Iris pigment epithelial cell (primary cell): ENCODE results near the gene NRG3.
"Not testable (repeated sequence)": the region's sequence is repeated elsewhere in the genome, so short reads cannot be mapped to it uniquely, and the experiment has no call there.

Experiments
- DNase-seq: peaks from one replicate; pipeline ENCODE4 v3.0.0-alpha.2; 2011; ENCODE audit warnings: low read depth

NRG3 gene

DNA sequence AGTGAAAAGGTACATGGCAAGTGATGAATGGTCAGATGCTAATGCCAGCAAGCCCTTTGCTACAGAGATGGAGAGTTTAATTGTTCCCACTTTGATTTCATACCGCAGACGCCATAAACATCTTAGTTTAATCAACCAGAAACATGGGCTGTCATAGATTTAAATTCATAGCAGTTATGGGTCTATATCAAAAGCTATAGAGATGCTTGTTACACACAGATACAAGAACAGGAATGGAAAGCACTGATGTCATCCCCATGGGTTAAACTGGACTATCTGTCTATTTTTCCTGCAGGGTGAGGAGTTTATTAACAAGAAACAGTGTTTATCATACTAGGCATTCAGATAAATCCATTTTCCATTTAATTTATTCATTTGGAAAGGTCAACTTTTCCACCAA lies 409.2 kb downstream of the NRG3 start:
- DNase-seq, result no peak

DNA sequence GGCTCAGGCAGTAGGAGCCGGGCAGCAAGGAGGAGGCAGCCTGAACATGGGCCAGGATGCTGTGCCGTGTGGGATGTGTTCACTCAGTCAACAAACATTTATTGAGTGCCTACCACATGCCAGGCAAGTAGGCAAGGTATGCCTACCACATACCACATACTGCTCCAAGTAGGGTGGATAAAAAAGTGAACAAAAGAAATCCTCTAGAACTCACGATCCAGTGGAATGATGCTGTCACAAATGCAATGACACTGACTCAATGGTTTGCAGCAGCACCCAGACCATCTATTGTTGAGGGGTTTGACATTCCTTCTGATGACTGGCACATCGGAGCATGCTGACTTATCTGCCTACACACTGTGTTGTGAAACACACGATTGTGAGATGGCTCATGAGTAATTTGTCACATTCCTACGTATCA lies 413.5 kb downstream of the NRG3 start:
- no peak for DNase-seq

DNA sequence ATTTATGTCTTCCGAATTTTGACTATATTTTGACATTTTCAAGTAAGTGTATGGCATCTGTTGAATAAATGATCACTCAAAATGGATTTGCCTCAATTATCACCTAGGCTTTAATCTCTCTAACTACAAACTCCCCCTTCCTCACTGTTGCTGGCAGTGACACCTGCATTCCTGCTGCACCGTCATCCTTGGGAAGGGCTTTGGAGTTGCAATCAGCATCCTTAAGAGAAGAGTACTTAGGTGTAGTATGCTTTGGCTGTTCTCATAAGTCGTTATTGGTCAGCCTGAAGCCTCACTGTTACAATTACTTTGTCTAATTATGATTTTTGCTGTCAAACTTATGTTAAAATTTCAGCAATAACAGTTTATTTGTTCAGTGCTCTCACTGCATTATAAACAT lies 415.0 kb downstream of the NRG3 start:
- DNase-seq, result no peak

DNA sequence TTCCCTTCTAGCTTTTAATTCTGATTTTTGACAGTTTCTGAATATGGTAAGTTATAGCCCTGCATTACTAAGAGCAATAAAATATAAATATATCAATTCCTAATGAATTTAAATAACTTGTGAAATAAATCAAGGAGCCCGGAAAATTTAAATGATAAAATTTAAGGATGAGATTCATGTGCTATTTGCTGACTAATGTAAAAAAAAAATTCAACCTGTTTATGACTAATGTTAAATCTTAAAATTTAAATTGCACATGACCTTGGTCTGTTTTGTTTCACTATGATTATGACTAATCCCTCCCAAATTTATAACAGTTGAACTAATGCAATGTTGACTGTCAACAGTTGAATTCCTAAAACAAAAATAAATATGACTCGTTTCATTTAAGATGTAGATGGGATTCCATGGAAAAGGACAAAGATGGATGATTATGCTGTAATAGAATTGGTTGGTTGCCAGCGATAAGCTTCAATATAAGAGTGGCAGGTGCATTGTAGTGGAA lies 419.9 kb downstream of the NRG3 start:
- DNase-seq, result no peak

DNA sequence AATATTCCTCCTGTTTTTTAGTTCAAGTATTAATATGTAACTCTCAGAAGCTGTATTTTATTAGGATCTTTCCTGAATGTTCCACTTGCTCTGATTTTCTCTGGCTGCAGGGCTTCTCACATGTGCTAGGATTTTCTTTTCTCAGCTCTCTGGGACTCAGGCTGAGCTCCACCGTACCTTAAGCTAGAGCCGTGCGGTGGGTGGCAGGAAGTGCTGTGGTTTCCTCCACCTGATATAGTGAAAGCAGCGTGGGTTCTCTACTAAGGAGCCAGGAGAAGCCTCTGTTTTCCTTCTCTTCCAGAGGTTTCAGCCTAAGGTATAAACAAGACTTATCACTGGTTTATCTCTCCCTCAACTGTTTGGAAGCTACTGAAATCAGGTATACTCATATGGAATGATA lies 433.6 kb downstream of the NRG3 start:
- DNase-seq, result no peak

DNA sequence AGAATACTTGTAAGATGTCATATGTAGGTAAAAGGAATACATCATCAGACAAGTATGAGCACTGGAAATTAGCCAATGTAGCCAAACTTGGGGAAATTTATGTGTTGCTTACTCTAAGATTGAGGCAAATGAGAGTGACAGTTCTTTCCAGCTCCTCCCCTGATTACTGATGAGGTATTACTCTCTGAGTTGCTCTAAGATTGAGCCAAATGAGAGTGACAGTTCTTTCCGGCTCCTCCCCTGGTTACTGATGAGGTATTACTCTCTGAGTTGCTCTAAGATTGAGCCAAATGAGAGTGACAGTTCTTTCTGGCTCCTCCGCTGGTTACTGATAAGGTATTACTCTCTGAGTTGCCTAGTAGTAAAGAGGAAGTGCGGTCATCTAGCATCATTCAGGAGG lies 435.8 kb downstream of the NRG3 start:
- no peak for DNase-seq

DNA sequence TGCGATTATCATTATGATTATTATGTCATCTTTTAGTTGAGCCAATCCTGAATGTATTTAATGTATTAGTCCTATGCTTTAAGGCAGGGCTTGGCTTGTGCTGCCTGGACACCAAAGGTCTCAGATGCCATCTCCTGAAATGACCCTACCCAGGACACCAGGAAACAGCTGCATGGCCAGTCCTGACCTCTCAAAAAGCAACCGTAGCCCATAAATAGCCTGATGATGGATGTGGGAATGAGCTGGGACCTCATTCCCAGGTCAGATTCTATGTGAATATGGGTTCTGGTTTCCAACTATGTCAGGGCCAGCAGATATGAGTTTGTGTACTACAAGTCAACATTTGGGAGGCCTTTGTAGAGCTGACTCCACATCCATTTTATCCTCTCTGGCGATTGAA lies 438.4 kb downstream of the NRG3 start:
- no peak for DNase-seq

DNA sequence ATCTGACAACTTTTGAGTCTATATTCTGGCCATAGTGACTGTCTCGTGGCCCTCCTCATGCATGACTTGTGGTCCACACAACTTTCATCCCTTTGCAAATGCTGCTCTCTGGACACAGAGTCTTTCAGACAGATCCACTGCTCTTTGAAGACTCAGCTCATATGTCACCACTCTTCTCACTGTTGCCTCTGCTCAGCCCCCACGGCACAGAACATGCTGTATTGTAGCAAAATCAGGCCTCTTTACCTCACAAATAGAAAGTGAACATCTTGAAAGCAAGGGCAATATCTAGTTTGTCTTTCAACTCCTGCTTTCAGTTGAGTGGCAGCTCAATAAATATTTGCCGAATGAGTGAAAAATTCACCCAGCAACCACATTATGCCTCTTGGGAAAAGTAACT lies 443.5 kb downstream of the NRG3 start:
- DNase-seq, result no peak

DNA sequence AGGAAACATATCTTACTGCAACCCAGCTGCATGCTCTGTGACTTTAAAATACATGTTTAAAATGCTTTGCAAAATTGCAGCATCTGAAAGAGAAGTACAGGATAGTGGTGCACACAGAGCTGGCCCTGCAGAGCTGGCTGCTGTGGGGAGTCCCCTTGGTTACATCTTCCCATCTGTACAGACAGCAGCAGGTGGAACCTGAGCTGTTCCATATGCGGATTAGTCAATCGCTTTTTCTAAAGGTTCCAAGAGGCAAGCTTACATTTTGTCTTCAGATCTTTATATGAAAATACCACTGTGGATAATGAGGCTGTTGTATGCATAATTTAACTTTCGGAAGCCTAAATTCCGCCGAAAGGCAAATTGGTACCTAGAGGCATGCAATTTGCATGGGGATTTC lies 444.1 kb downstream of the NRG3 start:
- no peak for DNase-seq

DNA sequence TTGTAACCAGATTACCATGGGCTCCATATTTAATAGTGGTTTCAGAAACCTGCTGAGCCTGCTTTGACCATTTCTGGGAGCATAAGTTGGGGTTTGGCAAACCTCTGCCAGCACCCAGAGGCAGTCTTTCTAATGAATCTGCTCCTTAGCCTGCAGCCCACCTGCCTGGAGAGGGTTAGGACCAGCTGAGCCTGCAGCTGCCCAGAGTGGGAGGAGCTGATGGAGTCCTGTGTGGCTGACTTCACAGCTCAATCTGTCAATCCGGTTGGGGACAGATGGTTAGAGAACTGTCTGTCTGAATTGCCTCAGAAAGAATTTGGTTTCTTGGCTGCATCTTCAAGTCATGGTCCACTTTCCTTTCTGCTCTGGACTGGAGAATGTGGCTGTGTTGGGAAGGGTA lies 444.6 kb downstream of the NRG3 start:
- no peak for DNase-seq

DNA sequence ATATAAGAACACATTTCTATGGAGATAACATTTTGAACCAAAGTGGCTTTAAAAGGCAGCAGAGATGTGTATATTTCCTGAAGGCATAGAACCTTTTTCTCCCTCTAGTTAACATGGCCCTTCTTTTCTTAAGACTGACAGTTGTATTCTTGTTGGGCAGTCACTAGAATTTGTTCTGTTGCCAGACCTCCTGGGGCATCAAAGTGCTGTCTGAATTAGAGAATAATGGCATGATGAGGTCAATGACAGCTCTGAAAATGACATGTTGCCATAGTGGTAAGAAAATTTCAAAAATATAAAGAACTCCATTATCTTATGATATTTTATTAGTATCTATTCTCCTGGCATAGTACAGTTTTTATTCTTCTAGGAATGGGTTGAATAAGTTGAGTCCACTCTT lies 446.7 kb downstream of the NRG3 start:
- DNase-seq, result no peak

DNA sequence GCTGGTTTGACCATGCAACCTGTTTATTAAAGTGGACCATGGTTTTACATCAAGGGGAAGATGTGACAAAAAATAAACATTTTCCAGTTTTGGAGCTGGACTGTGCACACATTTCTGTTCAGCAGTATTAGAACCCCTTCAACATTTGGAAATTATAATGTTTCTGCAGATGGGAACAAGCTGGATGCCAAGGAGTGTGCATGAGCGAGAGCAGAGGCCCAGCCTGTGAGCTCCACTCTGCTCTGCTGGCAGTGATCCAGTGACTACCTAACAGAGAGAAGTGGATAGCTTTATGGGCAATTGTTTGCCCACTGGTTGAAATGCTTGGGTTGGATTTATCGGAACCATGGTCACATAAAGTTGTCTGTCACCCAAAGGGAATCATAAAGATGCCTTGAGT lies 456.7 kb downstream of the NRG3 start:
- DNase-seq, result no peak

DNA sequence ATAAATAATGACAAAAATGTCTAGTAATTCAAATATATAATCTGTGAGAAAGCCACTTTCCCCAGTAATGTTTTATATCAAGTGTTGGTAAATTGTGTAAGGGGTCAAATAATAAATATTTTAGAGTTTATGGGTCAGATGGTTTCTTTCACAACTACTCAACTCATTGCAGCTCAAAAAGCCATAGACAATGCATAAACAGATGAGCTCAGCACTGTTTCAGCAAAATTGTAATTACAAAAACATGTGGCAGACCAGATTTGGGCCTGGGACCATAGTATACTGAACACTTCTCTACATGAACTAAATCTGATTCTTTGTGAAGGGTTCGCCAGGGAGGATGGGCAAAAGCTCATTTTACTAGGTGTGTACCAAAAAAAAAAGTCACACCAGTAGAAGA lies 460.8 kb downstream of the NRG3 start:
- no peak for DNase-seq

DNA sequence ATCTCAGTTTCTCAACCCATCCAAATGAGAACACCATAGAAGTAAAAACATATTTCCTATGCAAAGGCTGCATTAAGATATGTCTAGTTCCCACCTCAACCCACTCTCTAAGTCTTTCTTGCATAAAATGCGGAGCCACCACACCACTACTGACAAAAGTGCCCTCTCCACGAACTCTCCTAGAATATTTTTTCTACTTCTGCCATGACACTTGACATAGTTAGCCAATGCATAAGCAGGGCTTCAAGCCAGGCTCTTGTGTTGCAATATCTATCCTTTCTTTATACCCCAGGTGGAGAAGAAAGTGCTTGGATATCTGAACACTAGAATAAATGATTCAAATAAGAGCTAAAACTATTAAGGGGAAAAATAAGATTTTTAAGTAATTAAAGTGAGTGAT lies 465.2 kb downstream of the NRG3 start:
- no peak for DNase-seq

DNA sequence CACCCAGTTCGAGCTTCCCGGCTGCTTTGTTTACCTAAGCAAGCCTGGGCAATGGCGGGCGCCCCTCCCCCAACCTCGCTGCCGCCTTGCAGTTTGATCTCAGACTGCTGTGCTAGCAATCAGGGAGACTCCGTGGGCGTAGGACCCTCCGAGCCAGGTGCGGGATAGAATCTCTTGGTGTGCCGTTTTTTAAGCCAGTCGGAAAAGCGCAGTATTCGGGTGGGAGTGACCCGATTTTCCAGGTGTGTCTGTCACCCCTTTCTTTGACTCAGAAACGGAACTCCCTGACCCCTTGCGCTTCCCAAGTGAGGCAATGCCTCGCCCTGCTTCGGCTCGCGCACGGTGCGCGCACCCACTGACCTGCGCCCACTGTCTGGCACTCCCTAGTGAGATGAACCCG lies 474.6 kb downstream of the NRG3 start:
- not testable (repeated sequence) for DNase-seq

DNA sequence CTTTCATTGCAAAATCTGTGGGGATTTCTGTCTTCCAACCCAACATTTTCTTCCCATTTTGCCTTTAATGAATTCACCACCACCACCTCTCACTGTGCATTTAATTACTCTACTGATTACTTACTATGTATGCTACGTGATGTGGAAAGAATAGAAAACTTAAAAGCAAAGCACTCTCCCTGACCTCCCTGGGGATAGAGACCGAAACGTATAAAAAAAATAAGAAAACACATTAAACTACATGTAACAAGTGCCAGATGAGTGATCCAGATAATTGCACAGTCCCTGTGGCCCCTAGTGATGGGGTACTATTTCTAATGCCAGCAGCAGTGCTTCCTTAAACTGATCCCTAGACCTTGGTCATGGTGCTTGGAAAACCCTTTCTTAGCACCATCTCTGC lies 478.4 kb downstream of the NRG3 start:
- DNase-seq, result no peak

DNA sequence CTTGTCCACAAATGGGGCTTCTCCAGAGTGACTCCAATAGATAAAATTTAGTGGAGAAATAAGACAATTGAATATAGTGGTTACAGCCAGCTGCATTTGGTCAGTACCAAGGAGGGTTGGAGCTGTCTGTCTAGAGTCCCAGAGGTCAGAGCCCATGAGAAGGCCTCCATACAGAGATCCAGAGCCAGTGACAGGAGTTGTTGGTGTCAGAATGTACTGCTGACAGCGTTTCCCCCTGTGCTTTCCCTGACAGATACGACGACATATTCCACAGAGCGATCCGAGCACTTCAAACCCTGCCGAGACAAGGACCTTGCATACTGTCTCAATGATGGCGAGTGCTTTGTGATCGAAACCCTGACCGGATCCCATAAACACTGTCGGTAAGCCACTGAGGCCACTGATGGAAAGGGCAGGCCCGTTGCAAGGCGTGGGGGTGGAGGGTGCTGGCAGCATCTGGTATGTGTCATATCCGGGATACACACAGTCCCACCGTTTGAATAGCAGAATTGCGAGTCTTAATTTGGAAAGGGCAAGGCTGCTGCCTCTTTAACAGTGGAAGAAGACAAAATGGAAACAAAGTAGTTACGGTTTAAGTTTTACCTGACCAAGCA lies 483.6 kb downstream of the NRG3 start:
- no peak for DNase-seq

DNA sequence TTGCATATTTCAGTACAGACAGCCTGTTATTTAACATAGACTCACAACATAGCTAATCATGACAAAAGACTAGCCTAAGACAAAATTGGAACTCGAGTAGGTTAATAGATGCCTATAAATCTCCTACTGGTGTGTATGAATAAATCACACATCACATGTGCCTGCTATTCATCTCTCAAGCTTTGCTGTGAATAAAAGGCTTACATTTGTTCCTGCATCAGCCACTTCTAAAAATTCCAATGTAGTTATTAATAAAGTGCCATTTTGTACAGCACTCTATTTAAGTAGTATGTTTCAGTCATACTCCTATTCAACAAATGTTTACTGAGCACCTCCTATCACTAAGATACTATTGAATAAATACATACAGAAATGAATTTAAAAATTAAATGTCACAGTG lies 486.3 kb downstream of the NRG3 start:
- no peak for DNase-seq

DNA sequence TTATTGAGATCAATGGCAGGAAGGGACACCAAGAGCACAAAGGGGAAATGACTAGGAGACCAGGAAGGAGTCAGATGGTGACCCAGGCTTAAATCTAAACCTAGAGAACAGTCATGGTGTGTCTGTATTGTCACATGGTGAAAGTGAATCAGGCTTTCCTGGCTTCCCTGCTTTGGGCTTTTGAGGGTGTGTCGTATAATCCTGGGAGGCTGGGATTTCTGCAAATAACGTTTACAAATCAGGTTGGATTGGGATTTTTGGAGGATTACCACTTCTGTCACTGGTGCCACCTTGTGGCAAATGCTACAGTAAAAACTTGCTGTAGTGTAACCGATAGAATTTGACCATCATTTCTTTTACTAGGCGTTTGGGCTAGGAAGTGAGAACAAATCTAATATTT lies 502.6 kb downstream of the NRG3 start:
- DNase-seq, result no peak

DNA sequence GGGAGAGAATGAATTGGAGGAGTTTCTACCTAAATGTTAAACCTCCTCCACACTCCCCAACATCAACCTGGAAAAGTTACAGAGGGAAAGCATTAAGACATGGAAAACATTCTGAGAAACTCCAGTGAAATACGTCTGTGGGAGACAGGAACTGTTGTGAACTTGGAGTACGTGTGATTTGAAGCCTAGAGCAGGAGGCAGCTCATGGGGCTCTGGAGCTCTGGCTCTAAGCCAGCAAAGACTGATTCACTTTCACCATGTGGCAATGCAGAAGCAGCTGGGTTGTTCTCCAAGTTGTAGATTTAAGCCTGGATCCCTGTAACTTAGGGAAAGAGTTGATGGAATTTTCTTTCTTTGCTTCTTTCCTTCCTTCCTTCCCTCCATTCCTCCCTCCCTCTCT lies 503.2 kb downstream of the NRG3 start:
- peak; percentile 4 for DNase-seq

DNA sequence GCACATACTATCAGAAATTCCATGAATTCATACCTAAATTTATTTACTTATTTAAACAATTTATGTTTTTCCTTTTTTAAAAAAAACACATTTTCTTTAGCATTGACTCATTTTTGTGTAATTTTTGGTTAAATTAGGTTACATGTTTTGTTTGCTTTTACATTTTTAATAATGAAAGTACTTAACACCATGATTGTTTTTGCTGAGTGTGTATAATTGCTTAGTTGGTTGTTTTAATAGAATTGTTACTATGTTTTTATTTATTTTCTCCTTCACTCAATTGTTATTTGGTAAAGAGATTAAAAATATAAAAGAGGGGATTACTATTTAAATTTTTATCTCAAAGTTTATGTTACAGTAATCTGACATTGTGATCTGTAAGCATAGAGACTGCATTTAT lies 508.4 kb downstream of the NRG3 start:
- no peak for DNase-seq

DNA sequence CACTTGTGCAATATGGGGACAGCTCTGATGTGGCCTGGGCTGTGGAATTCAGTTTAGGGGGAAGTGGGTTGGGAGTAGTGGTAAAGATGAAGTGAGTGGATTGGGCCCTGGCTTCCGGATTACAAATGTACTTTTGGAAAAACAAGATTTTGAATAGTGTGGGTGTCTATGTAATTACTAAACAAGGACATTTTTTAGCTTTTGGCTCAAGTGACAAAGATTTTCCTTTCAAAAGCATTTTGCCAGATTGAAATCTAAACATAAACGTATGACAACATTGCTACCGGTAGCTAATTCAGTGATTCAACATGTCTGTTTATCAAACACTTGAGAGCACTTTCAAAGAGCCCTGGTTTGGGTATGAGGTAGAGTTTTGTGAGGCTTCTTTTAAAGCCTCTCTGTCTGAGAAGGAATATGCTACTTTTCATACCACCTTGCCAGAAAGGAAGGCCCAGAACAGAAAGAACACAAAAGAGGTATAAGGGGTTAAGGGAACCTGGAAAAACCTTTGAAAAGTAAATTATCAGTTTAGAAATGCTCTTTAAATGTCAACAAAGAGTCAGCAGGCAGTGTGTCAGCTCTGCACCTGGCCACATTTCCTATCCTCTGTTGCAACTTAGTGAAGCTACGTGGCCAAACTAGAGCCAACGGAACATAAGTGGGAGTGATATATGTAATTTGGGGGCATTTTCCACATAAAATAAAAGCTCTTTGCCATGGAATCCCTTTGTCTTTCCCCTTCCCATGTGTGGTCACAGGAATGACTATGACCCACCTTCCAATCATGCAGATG lies 516.1 kb downstream of the NRG3 start:
- no peak for DNase-seq

DNA sequence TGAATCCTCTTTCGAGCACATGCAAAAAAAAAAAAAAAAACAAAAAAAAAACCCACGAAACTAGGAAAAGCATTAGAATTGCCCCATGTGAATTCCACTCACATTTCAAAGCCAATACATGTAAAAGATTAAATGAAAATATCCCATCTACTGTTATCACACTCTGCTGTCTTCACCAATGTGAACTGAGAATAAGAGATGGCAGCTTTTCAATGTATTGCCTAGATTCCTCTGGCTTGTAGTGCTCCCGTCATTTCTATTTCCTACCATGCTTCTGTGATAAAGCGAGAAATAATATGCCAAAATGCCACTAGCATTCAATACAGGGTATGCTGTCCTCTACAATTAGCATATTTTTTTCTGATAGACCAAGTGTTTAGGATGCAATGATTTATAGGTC lies 517.0 kb downstream of the NRG3 start:
- no peak for DNase-seq

DNA sequence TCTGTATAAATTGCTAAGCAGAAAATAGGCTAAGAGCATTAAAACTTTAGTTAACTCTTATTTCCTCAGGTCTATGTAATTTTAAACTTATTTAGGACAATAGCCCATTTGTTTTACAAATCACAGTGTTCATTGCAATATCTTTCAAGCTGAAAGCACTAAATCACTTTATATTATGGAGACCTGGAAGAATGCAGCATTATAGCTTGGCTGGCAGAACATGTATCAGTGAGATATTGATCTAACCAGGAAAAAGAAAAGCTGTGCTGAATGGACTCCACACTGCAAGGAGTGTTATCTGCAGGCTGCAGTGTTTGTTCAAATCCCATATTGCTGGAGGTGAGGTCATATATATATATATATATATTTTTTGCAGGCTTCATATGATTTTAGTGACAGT lies 517.5 kb downstream of the NRG3 start:
- no peak for DNase-seq
